Measurements from ENCODE around the gene CACNG1.

CACNG1 gene

GRCh38 chr17:67051837-67052236 lies 7.5 kb downstream of the CACNG1 start:
- no peak overlapping the region for H3K4me3 ChIP-seq (ENCODE audit: low read depth in 1 of 2, low read length in 2 of 2)
- no peak overlapping the region for H3K9ac ChIP-seq (ENCODE audit: low read depth, low read length)
- H3K9me3 ChIP-seq (ENCODE audit: insufficient read depth, low read length, severe bottlenecking), result peaks cover 21% of the 10 kb centered on the region
- no peaks in the 10 kb centered on the region for H3K36me3 ChIP-seq (ENCODE audit: insufficient read depth, low read length)
- H3K27me3 ChIP-seq (ENCODE audit: insufficient read depth, low read length, poor library complexity), result no peaks in the 10 kb centered on the region
- no peaks in the 10 kb centered on the region for H4K20me1 ChIP-seq (ENCODE audit: insufficient read depth, low read length)
- no peaks in the 10 kb centered on the region for H3K4me1 ChIP-seq (ENCODE audit: insufficient read depth, low read length)
- no peak overlapping the region for H3K27ac ChIP-seq (ENCODE audit: low read length)
- H3K79me2 ChIP-seq (ENCODE audit: insufficient read depth, low read length), result no peaks in the 10 kb centered on the region
- no peak overlapping the region for H3K4me2 ChIP-seq (ENCODE audit: insufficient read depth, low read length)
- DNase-seq (no peak), ATAC-seq (ENCODE audit: insufficient read depth, low read depth) (no peak)
- no peak for TF ChIP-seq CTCF (IDR thresholded peaks at IDR 0.05; ENCODE audit: borderline replicate concordance, extremely low read depth, low read length, poor library complexity, severe bottlenecking)
- TF ChIP-seq EZH2 (IDR thresholded peaks at IDR 0.05; ENCODE audit: borderline replicate concordance, low read depth, low read length, severe bottlenecking), result no peak
- H2AFZ ChIP-seq (ENCODE audit: low read depth, low read length), result no peak overlapping the region

GRCh38 chr17:67052720-67053437 lies 8.5 kb downstream of the CACNG1 start:
- Histone ChIP-seq H3K9me3 (ENCODE audit: insufficient read depth, low read length, severe bottlenecking) (peaks cover 16% of the 10 kb centered on the region), H3K9ac (ENCODE audit: low read depth, low read length) (no peak overlapping the region), H3K36me3 (ENCODE audit: insufficient read depth, low read length) (no peaks in the 10 kb centered on the region), H4K20me1 (ENCODE audit: insufficient read depth, low read length) (no peaks in the 10 kb centered on the region), H3K4me2 (ENCODE audit: insufficient read depth, low read length) (no peak overlapping the region), H2AFZ (ENCODE audit: low read depth, low read length) (no peak overlapping the region), H3K79me2 (ENCODE audit: insufficient read depth, low read length) (no peaks in the 10 kb centered on the region), H3K4me1 (ENCODE audit: insufficient read depth, low read length) (no peaks in the 10 kb centered on the region), H3K4me3 (ENCODE audit: low read depth in 1 of 2, low read length in 2 of 2) (no peak overlapping the region), H3K27ac (ENCODE audit: low read length) (no peak overlapping the region), H3K27me3 (ENCODE audit: insufficient read depth, low read length, poor library complexity) (no peaks in the 10 kb centered on the region)
- no peak for DNase-seq
- ATAC-seq (ENCODE audit: insufficient read depth, low read depth), result no peak
- no peak for TF ChIP-seq CTCF (IDR thresholded peaks at IDR 0.05; ENCODE audit: borderline replicate concordance, extremely low read depth, low read length, poor library complexity, severe bottlenecking)
- no peak for TF ChIP-seq EZH2 (IDR thresholded peaks at IDR 0.05; ENCODE audit: borderline replicate concordance, low read depth, low read length, severe bottlenecking)

GRCh38 chr17:67053438-67054000 lies 9.2 kb downstream of the CACNG1 start:
- Histone ChIP-seq H3K4me1 (ENCODE audit: insufficient read depth, low read length) (no peaks in the 10 kb centered on the region), H3K79me2 (ENCODE audit: insufficient read depth, low read length) (no peaks in the 10 kb centered on the region), H4K20me1 (ENCODE audit: insufficient read depth, low read length) (no peaks in the 10 kb centered on the region), H3K36me3 (ENCODE audit: insufficient read depth, low read length) (no peaks in the 10 kb centered on the region), H3K4me3 (ENCODE audit: low read depth in 1 of 2, low read length in 2 of 2) (no peak overlapping the region), H2AFZ (ENCODE audit: low read depth, low read length) (no peak overlapping the region), H3K27ac (ENCODE audit: low read length) (no peak overlapping the region), H3K9ac (ENCODE audit: low read depth, low read length) (no peak overlapping the region), H3K27me3 (ENCODE audit: insufficient read depth, low read length, poor library complexity) (no peaks in the 10 kb centered on the region), H3K4me2 (ENCODE audit: insufficient read depth, low read length) (no peak overlapping the region), H3K9me3 (ENCODE audit: insufficient read depth, low read length, severe bottlenecking) (peaks cover 11% of the 10 kb centered on the region)
- TF ChIP-seq EZH2 (IDR thresholded peaks at IDR 0.05; ENCODE audit: borderline replicate concordance, low read depth, low read length, severe bottlenecking) (no peak), CTCF (IDR thresholded peaks at IDR 0.05; ENCODE audit: borderline replicate concordance, extremely low read depth, low read length, poor library complexity, severe bottlenecking) (no peak)
- ATAC-seq (ENCODE audit: insufficient read depth, low read depth) (no peak), DNase-seq (no peak)
